GM23338 (cell line): ENCODE data around the gene ORC6. TPM values are rescaled to one million over a fixed set of nuclear protein-coding genes. Genes with fewer than 3 reads are reported as not detected.

Experiments
- ATAC-seq: fragments of 200-7000 bp; cut with Tn5 transposase; 3 replicates; pipeline ENCODE4 v1.9.1; 2020
- DNase-seq: peaks from one replicate; pipeline ENCODE4 v3.0.0-alpha.2; 2015; ENCODE audit warnings: low spot score
- H2AFZ ChIP-seq: fragments of 200-600 bp; sonication (generic); 2 replicates; pipeline ENCODE4 v1.8.0; 2016; ENCODE audit warnings: antibody characterized with exemption, mild to moderate bottlenecking, moderate library complexity
- H3F3A ChIP-seq: fragments of 200-600 bp; sonication (generic); replicated peaks from 2 replicates; pipeline ENCODE4 v1.8.0; 2017; ENCODE audit warnings: antibody characterized with exemption, mixed run types, low read depth
- H3K27ac ChIP-seq: fragments of 200-600 bp; sonication (generic); 2 replicates; pipeline ENCODE4 v1.6.1; 2016; ENCODE audit warnings: low read depth
- H3K27me3 ChIP-seq: fragments of 200-600 bp; sonication (generic); 2 replicates; pipeline ENCODE4 v1.8.0; 2016; ENCODE audit warnings: mild to moderate bottlenecking, mixed run types, moderate library complexity; ENCODE audit not compliant: insufficient read depth
- H3K36me3 ChIP-seq: fragments of 200-600 bp; sonication (generic); 2 replicates; pipeline ENCODE4 v1.8.0; 2016; ENCODE audit warnings: mild to moderate bottlenecking; ENCODE audit not compliant: insufficient read depth
- H3K4me1 ChIP-seq: fragments of 200-600 bp; sonication (generic); 2 replicates; pipeline ENCODE4 v1.8.0; 2016; ENCODE audit warnings: mild to moderate bottlenecking, moderate library complexity; ENCODE audit not compliant: insufficient read depth
- H3K4me2 ChIP-seq: fragments of 200-600 bp; sonication (generic); 2 replicates; pipeline ENCODE4 v1.7.1; 2017; ENCODE audit warnings: mixed run types
- H3K4me3 ChIP-seq: fragments of 200-600 bp; sonication (generic); 2 replicates; pipeline ENCODE4 v1.6.1; 2016; ENCODE audit warnings: mixed run types
- H3K79me2 ChIP-seq: fragments of 200-600 bp; sonication (generic); replicated peaks from 2 replicates; pipeline ENCODE4 v1.8.0; 2017; ENCODE audit warnings: mild to moderate bottlenecking; ENCODE audit not compliant: insufficient read depth
- H3K9me2 ChIP-seq: fragments of 200-600 bp; sonication (generic); 2 replicates; pipeline ENCODE4 v1.8.0; 2017; ENCODE audit not compliant: insufficient read depth
- H4K20me1 ChIP-seq: fragments of 200-600 bp; sonication (generic); replicated peaks from 2 replicates; pipeline ENCODE4 v1.8.0; 2017; ENCODE audit warnings: mild to moderate bottlenecking; ENCODE audit not compliant: insufficient read depth
- H3K27ac Mint-ChIP-seq: 2 replicates; pipeline ENCODE4 v1.8.0; 2020; ENCODE audit warnings: inconsistent platforms, mild to moderate bottlenecking, moderate library complexity, mixed read lengths
- H3K27me3 Mint-ChIP-seq: 3 replicates; pipeline ENCODE4 v1.8.0; 2022; ENCODE audit warnings: low read depth, mild to moderate bottlenecking, moderate library complexity, mixed read lengths, inconsistent platforms; ENCODE audit not compliant: insufficient read depth, poor library complexity
- H3K36me3 Mint-ChIP-seq: 3 replicates; pipeline ENCODE4 v1.8.0; 2021; ENCODE audit warnings: low read depth, mild to moderate bottlenecking, inconsistent platforms, moderate library complexity, mixed read lengths
- H3K4me1 Mint-ChIP-seq: 3 replicates; pipeline ENCODE4 v1.8.0; 2020; ENCODE audit warnings: mild to moderate bottlenecking, inconsistent platforms, mixed read lengths
- H3K4me3 Mint-ChIP-seq: 3 replicates; pipeline ENCODE4 v1.8.0; 2021; ENCODE audit warnings: moderate library complexity, mild to moderate bottlenecking, inconsistent platforms, mixed read lengths
- H3K9me3 Mint-ChIP-seq: 3 replicates; pipeline ENCODE4 v1.8.0; 2020; ENCODE audit warnings: moderate library complexity, mild to moderate bottlenecking, inconsistent platforms, mixed read lengths
- CREB1 ChIP-seq: fragments of 250-450 bp; sonication (Bioruptor Pico); IDR thresholded peaks from 2 replicates; pipeline ENCODE4 v1.5.0; 2020; ENCODE audit warnings: low read depth, mild to moderate bottlenecking, moderate library complexity
- CTCF ChIP-seq, 2 experiments: fragments of 200-600 bp in 1 of 2; sonication (generic) in 1 of 2; conservative IDR thresholded peaks; 2 replicates each; pipeline versions ENCODE4 v1.5.1 to v1.6.1; 2016 to 2017; ENCODE audit warnings: antibody characterized with exemption in 2 of 2, low read depth in 2 of 2, mild to moderate bottlenecking in 2 of 2, moderate library complexity in 1 of 2
- ETS1 ChIP-seq: IDR thresholded peaks from 2 replicates; pipeline ENCODE4 v1.6.1; 2016; ENCODE audit warnings: antibody characterized with exemption
- EZH2 ChIP-seq: fragments of 200-600 bp; sonication (generic); IDR thresholded peaks from one replicate; pipeline ENCODE4 v1.8.0; 2017; ENCODE audit warnings: antibody characterized with exemption, mild to moderate bottlenecking, low read depth; ENCODE audit not compliant: unreplicated experiment
- EZH2phosphoT487 ChIP-seq: fragments of 200-600 bp; sonication (generic); IDR thresholded peaks from one replicate; pipeline ENCODE4 v1.8.1; 2018; ENCODE audit warnings: antibody characterized with exemption; ENCODE audit not compliant: unreplicated experiment
- JUNB ChIP-seq: IDR thresholded peaks from one replicate; pipeline ENCODE4 v1.6.1; 2016; ENCODE audit warnings: antibody characterized with exemption; ENCODE audit not compliant: unreplicated experiment
- NANOG ChIP-seq: IDR thresholded peaks from 2 replicates; pipeline ENCODE4 v1.6.1; 2016; ENCODE audit warnings: antibody characterized with exemption, borderline replicate concordance
- POLR2AphosphoS5 ChIP-seq: IDR thresholded peaks from 2 replicates; pipeline ENCODE4 v1.6.1; 2016; ENCODE audit warnings: antibody characterized with exemption, low read depth
- REST ChIP-seq: IDR thresholded peaks from one replicate; pipeline ENCODE4 v1.6.1; 2018; ENCODE audit warnings: antibody characterized with exemption; ENCODE audit not compliant: unreplicated experiment
- STAT1 ChIP-seq: IDR thresholded peaks from one replicate; pipeline ENCODE4 v1.6.1; 2016; ENCODE audit warnings: antibody characterized with exemption; ENCODE audit not compliant: unreplicated experiment
- ZNF114 ChIP-seq: fragments of 250-450 bp; sonication (Bioruptor Pico); IDR thresholded peaks from 2 replicates; pipeline ENCODE4 v1.5.0; 2020; ENCODE audit warnings: mild to moderate bottlenecking, moderate library complexity
- ZNF331 ChIP-seq: fragments of 250-450 bp; sonication (Bioruptor Pico); IDR thresholded peaks from 2 replicates; pipeline ENCODE4 v1.5.0; 2020; ENCODE audit warnings: low read depth, mild to moderate bottlenecking, moderate library complexity
- ZNF462 ChIP-seq: fragments of 250-450 bp; sonication (Bioruptor Pico); IDR thresholded peaks from 2 replicates; pipeline ENCODE4 v1.5.0; 2020; ENCODE audit warnings: mild to moderate bottlenecking, moderate library complexity
- polyA plus RNA-seq: library from polyadenylated mRNA; unstranded; fragments of >200 nt; fragmentation: Nextera tagmentation; extraction: Ambion mirVana; gene quantifications from 2 replicates; pipeline ENCODE4 v1.2.1, GENCODE V29; 2016
- total RNA-seq: library from RNA; depleted of rRNA; stranded (reverse); fragments of >200 nt; shearing (Covaris generic); gene quantifications from 2 replicates; pipeline ENCODE4 v1.2.3, GENCODE V29; 2014

The ORC6 gene
- total and polyA plus RNA-seq, 2 experiments from 2014 or later, result 71.5 to 92.0 TPM

- Mint-ChIP-seq H3K4me1 (no peaks in the 10 kb centered on the region), H3K4me3 (no peak overlapping the region), H3K27me3 (no peaks in the 10 kb centered on the region), H3K36me3 (peaks cover 36% of the 10 kb centered on the region), H3K27ac (no peak overlapping the region), H3K9me3 (no peaks in the 10 kb centered on the region)
- Histone ChIP-seq H3K4me3 (no peak overlapping the region), H3K9me2 (no peaks in the 10 kb centered on the region), H3K36me3 (peaks cover 17% of the 10 kb centered on the region), H2AFZ (no peak overlapping the region), H4K20me1 (no peaks in the 10 kb centered on the region), H3K4me2 (no peak overlapping the region), H3K27ac (no peak overlapping the region), H3K4me1 (no peaks in the 10 kb centered on the region), H3K27me3 (no peaks in the 10 kb centered on the region), H3F3A (no peaks in the 10 kb centered on the region; the same call in 1 of the 2 replicates), H3K79me2 (no peaks in the 10 kb centered on the region)
- no peak for TF ChIP-seq JUNB
- no peak for TF ChIP-seq ZNF462 (CRISPR knock-in tag)
- TF ChIP-seq CTCF (conservative IDR thresholded peaks at IDR 0.05; ENCODE audit: low read depth in 2 of 2), result no peak
- TF ChIP-seq POLR2AphosphoS5, result no peak
- no peak for TF ChIP-seq ZNF331 (CRISPR knock-in tag)
- TF ChIP-seq EZH2phosphoT487, result no peak
- no peak for TF ChIP-seq CREB1 (CRISPR knock-in tag)
- TF ChIP-seq NANOG, result no peak
- TF ChIP-seq STAT1, result no peak
- no peak for TF ChIP-seq REST
- no peak for TF ChIP-seq ZNF114 (CRISPR knock-in tag)
- TF ChIP-seq EZH2, result no peak
- no peak for TF ChIP-seq ETS1
- no peak for ATAC-seq
- DNase-seq, result no peak
Observed at GRCh38 chr16:46702030-46702429, 12.6 kb downstream of the ORC6 start.
